ENCODE measurements around the gene PTCH1. TPM values are rescaled to one million over a fixed set of nuclear protein-coding genes. Genes with fewer than 3 reads are reported as not detected.

The PTCH1 gene
- total RNA-seq, 1 donor from 2014 or later, result 4.7 TPM

DNA sequence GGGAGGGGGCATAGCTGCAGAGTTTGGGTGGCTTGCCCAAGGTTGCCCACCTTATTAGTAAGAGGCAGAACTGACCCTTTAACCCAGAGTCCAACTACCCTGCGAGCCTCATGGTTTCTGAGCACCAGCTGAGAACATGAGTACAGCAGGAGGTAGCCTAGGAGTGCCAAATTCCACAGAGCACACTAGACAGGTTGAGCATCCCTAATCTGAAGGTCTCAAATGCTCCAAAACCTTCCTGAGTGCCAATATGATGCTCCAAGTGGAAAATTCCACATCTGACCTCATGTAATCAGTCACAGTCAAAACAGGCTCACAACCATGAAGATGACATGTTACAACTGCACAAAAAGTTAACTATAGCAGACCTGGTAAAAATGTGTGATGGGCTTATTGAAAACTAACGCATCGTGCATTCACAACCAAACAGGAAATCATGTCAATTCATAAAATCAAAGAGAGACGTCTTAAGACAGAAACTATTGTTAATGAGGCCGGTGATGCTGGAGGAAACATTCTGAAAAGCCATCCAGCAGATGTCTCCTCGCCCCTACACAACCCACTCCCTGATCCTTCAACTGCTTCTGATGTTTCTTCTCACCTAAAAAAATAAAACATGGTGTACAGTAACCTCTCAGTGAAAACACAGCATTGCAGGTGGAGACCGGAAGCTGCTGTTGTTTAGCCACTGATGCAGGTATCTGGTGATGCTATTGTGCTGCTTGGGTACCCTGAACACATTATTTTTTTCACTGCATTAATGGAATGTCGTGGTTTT is 25.0 kb downstream of the PTCH1 start:
- no peaks in the 10 kb centered on the region for H3K9me3 ChIP-seq (ENCODE audit: control insufficient read depth in 3 of 3, low read length in 3 of 3)
- H3K9ac ChIP-seq (ENCODE audit: low read depth in 1 of 3, low read length in 3 of 3), result no peak overlapping the region
- H3K36me3 ChIP-seq (ENCODE audit: control insufficient read depth in 3 of 3, insufficient read depth in 3 of 3, low read length in 3 of 3), result peaks cover 0 to 3% (median 0%) of the 10 kb centered on the region in 3 donors
- peaks cover 0 to 5% (median 3%) of the 10 kb centered on the region in 3 donors for H3K4me1 ChIP-seq (ENCODE audit: control insufficient read depth in 3 of 3, insufficient read depth in 3 of 3, low read length in 3 of 3)
- H3K27me3 ChIP-seq (ENCODE audit: control insufficient read depth in 3 of 3, insufficient read depth in 3 of 3, low read length in 3 of 3), result no peaks in the 10 kb centered on the region
- H3K27ac ChIP-seq (ENCODE audit: low read depth, low read length), result no peak overlapping the region
- no peak overlapping the region for H3K4me3 ChIP-seq (ENCODE audit: low read length in 3 of 3)

DNA sequence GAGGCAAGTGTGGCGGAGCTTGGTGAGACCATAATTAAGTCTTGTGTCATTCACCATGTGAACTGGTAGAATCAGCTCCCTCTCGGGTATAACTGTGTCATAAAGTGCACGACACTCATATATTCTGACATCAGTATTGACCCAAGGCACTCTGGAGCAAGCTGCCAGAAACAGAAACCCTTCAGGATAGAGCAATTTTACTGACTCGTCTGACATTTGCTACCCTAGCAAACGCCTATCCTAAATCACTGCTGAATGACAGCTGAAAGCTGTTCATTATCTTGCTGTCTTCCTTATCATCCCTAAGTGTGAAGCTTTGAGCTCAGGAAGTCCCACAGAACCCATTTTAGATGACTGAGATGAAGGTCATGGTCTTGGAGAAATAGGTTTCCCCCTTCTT is 27.8 kb downstream of the PTCH1 start:
- H3K27me3 ChIP-seq (ENCODE audit: control insufficient read depth in 3 of 3, insufficient read depth in 3 of 3, low read length in 3 of 3), result no peaks in the 10 kb centered on the region
- H3K4me1 ChIP-seq (ENCODE audit: control insufficient read depth in 3 of 3, insufficient read depth in 3 of 3, low read length in 3 of 3), result peaks cover 7 to 17% (median 14%) of the 10 kb centered on the region in 3 donors
- H3K4me3 ChIP-seq (ENCODE audit: low read length in 3 of 3), result no peak overlapping the region
- H3K27ac ChIP-seq (ENCODE audit: low read depth, low read length), result no peak overlapping the region
- H3K9ac ChIP-seq (ENCODE audit: low read depth in 1 of 3, low read length in 3 of 3), result no peak overlapping the region
- H3K36me3 ChIP-seq (ENCODE audit: control insufficient read depth in 3 of 3, insufficient read depth in 3 of 3, low read length in 3 of 3), result no peaks in the 10 kb centered on the region
- no peaks in the 10 kb centered on the region for H3K9me3 ChIP-seq (ENCODE audit: control insufficient read depth in 3 of 3, low read length in 3 of 3)

DNA sequence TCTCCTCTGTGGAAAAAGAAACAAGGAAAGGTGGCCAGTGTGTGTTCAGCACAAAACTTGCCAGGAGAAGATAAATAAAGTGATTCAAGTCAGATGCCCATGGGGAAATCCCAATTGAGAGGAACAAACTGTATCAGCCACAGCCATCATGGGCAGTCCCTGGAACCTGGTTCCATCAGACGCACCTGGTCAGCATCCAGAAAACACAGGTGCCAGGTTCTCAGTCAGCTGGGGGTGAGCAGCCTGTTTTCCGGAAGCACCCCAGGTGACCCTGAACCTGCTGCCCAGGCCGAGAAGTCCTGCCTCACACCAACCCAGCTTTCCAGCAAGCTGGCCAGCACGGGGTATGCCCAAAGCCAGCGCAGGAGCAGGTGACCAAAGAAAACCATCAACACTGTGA is 30.5 kb downstream of the PTCH1 start:
- no peaks in the 10 kb centered on the region for H3K27me3 ChIP-seq (ENCODE audit: control insufficient read depth in 3 of 3, insufficient read depth in 3 of 3, low read length in 3 of 3)
- peak overlapping the region; percentile 49 for H3K27ac ChIP-seq (ENCODE audit: low read depth, low read length)
- H3K9ac ChIP-seq (ENCODE audit: low read depth in 1 of 3, low read length in 3 of 3), result peak overlapping the region in 1 of 3 donors; percentile 40
- no peak overlapping the region for H3K4me3 ChIP-seq (ENCODE audit: low read length in 3 of 3)
- no peaks in the 10 kb centered on the region for H3K9me3 ChIP-seq (ENCODE audit: control insufficient read depth in 3 of 3, low read length in 3 of 3)
- H3K36me3 ChIP-seq (ENCODE audit: control insufficient read depth in 3 of 3, insufficient read depth in 3 of 3, low read length in 3 of 3), result no peaks in the 10 kb centered on the region
- peaks cover 7 to 15% (median 15%) of the 10 kb centered on the region in 3 donors for H3K4me1 ChIP-seq (ENCODE audit: control insufficient read depth in 3 of 3, insufficient read depth in 3 of 3, low read length in 3 of 3)

DNA sequence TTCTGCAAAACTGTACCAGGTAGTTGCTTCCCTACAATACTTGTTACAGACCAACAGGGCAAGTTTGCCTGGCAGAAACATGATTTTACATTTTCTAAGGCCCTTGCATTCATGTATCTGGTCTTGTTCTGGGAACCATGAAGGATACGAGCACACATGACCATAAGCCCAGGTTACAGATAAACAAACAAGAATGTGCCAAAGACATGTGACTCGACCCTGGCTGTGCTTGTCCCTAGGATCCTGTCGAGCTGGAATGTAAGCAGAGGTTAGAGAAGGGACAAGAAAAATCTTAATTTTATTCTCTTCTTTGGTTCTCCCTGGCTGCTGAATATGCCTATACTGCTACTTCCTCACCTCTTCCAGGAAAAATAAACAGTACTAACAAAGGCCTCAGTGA is 32.5 kb downstream of the PTCH1 start:
- no peaks in the 10 kb centered on the region for H3K27me3 ChIP-seq (ENCODE audit: control insufficient read depth in 3 of 3, insufficient read depth in 3 of 3, low read length in 3 of 3)
- H3K36me3 ChIP-seq (ENCODE audit: control insufficient read depth in 3 of 3, insufficient read depth in 3 of 3, low read length in 3 of 3), result peaks cover 4 to 10% (median 9%) of the 10 kb centered on the region in 3 donors
- H3K4me1 ChIP-seq (ENCODE audit: control insufficient read depth in 3 of 3, insufficient read depth in 3 of 3, low read length in 3 of 3), result peaks cover 7 to 15% (median 15%) of the 10 kb centered on the region in 3 donors
- no peaks in the 10 kb centered on the region for H3K9me3 ChIP-seq (ENCODE audit: control insufficient read depth in 3 of 3, low read length in 3 of 3)
- no peak overlapping the region for H3K27ac ChIP-seq (ENCODE audit: low read depth, low read length)
- no peak overlapping the region for H3K4me3 ChIP-seq (ENCODE audit: low read length in 3 of 3)
- no peak overlapping the region for H3K9ac ChIP-seq (ENCODE audit: low read depth in 1 of 3, low read length in 3 of 3)

DNA sequence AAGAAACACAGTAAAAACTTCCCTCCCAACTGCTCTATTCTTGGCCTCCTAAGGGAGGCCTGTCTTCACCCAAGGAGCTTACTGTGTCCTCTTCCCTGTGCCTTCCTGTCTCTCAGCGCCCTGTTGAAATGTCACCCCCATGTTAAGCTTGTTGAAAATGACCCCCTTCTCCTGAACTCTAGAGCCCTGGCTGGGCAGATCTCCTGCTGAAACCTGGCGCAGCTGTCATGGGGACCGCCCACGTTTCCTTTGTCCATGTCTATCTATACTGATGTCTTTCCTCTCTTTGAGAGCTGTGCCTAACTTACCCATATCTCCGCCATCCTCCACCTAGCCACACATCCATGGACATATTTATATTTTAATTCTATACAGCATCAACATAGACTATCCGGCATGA is 33.3 kb downstream of the PTCH1 start:
- H3K4me1 ChIP-seq (ENCODE audit: control insufficient read depth in 3 of 3, insufficient read depth in 3 of 3, low read length in 3 of 3), result peaks cover 7 to 15% (median 15%) of the 10 kb centered on the region in 3 donors
- no peak overlapping the region for H3K4me3 ChIP-seq (ENCODE audit: low read length in 3 of 3)
- H3K9me3 ChIP-seq (ENCODE audit: control insufficient read depth in 3 of 3, low read length in 3 of 3), result no peaks in the 10 kb centered on the region
- no peaks in the 10 kb centered on the region for H3K27me3 ChIP-seq (ENCODE audit: control insufficient read depth in 3 of 3, insufficient read depth in 3 of 3, low read length in 3 of 3)
- H3K27ac ChIP-seq (ENCODE audit: low read depth, low read length), result no peak overlapping the region
- H3K9ac ChIP-seq (ENCODE audit: low read depth in 1 of 3, low read length in 3 of 3), result no peak overlapping the region
- H3K36me3 ChIP-seq (ENCODE audit: control insufficient read depth in 3 of 3, insufficient read depth in 3 of 3, low read length in 3 of 3), result peaks cover 7 to 14% (median 14%) of the 10 kb centered on the region in 3 donors

DNA sequence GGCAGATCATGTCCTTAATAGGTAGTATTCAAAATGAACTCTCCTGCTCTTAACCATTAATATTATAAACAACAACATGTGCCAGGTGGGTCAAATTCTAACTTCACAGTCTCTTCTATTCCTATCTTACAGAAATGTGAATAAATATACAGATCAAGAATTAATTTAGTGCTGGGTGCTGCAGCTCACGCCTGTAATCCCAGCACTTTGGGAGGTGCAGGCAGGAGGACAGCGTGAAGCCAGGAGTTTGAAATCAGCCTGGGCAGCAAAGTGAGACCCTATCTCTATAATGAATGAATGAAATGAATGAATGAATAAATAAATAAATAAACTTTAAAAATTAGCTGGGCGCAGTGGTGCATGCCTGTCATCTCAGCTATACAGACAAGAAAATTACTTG is 34.1 kb downstream of the PTCH1 start:
- H3K36me3 ChIP-seq (ENCODE audit: control insufficient read depth in 3 of 3, insufficient read depth in 3 of 3, low read length in 3 of 3), result peaks cover 15 to 23% (median 19%) of the 10 kb centered on the region in 3 donors
- H3K27me3 ChIP-seq (ENCODE audit: control insufficient read depth in 3 of 3, insufficient read depth in 3 of 3, low read length in 3 of 3), result no peaks in the 10 kb centered on the region
- no peak overlapping the region for H3K27ac ChIP-seq (ENCODE audit: low read depth, low read length)
- H3K4me1 ChIP-seq (ENCODE audit: control insufficient read depth in 3 of 3, insufficient read depth in 3 of 3, low read length in 3 of 3), result peaks cover 7 to 15% (median 15%) of the 10 kb centered on the region in 3 donors
- no peak overlapping the region for H3K9ac ChIP-seq (ENCODE audit: low read depth in 1 of 3, low read length in 3 of 3)
- H3K9me3 ChIP-seq (ENCODE audit: control insufficient read depth in 3 of 3, low read length in 3 of 3), result no peaks in the 10 kb centered on the region
- no peak overlapping the region for H3K4me3 ChIP-seq (ENCODE audit: low read length in 3 of 3)

DNA sequence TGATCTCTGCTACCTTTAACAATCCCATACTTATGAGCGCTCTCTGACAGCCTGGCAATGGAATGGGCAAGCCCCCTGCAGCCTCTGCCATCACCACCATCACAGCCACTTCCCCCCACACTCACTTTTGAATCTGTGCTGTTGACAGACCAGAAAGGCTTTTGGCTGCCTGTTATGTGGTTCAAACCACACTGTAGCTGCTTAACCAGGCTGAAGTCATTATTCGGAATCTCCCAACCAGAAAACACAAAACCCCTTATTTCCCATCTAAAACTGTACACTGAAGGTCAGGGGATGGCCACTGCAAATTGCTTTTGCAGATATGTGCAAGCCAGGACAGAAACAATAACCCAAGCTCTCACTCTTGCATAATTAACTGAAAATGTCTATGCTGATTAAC is 35.8 kb downstream of the PTCH1 start:
- no peaks in the 10 kb centered on the region for H3K9me3 ChIP-seq (ENCODE audit: control insufficient read depth in 3 of 3, low read length in 3 of 3)
- H3K4me3 ChIP-seq (ENCODE audit: low read length in 3 of 3), result no peak overlapping the region
- H3K9ac ChIP-seq (ENCODE audit: low read depth in 1 of 3, low read length in 3 of 3), result no peak overlapping the region
- no peak overlapping the region for H3K27ac ChIP-seq (ENCODE audit: low read depth, low read length)
- no peaks in the 10 kb centered on the region for H3K27me3 ChIP-seq (ENCODE audit: control insufficient read depth in 3 of 3, insufficient read depth in 3 of 3, low read length in 3 of 3)
- peaks cover 30 to 33% (median 33%) of the 10 kb centered on the region in 3 donors for H3K36me3 ChIP-seq (ENCODE audit: control insufficient read depth in 3 of 3, insufficient read depth in 3 of 3, low read length in 3 of 3)
- peaks cover 4 to 8% (median 7%) of the 10 kb centered on the region in 3 donors for H3K4me1 ChIP-seq (ENCODE audit: control insufficient read depth in 3 of 3, insufficient read depth in 3 of 3, low read length in 3 of 3)

DNA sequence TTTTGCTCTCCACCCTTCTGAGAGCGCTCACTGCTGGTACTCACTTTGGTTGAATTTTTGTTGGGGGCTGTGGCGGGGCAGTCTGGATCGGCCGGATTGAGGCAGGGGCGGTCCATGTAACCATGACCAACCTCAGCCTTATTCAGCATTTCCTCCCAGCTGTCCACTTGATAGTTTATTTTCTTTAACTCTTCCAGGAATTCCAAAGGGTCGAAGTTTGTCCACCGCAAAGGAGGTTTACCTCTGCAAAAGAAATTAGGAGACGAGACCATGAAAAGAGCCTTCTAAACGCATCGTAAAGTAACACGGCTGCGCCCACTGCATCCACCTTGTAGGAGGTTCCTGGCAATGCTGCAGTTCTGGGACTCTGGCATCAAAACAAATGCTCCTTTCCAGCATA is 36.4 kb downstream of the PTCH1 start:
- H3K27ac ChIP-seq (ENCODE audit: low read depth, low read length), result no peak overlapping the region
- no peak overlapping the region for H3K4me3 ChIP-seq (ENCODE audit: low read length in 3 of 3)
- no peaks in the 10 kb centered on the region for H3K9me3 ChIP-seq (ENCODE audit: control insufficient read depth in 3 of 3, low read length in 3 of 3)
- H3K4me1 ChIP-seq (ENCODE audit: control insufficient read depth in 3 of 3, insufficient read depth in 3 of 3, low read length in 3 of 3), result peaks cover 4 to 8% (median 7%) of the 10 kb centered on the region in 3 donors
- H3K9ac ChIP-seq (ENCODE audit: low read depth in 1 of 3, low read length in 3 of 3), result no peak overlapping the region
- peaks cover 37 to 40% (median 39%) of the 10 kb centered on the region in 3 donors for H3K36me3 ChIP-seq (ENCODE audit: control insufficient read depth in 3 of 3, insufficient read depth in 3 of 3, low read length in 3 of 3)
- no peaks in the 10 kb centered on the region for H3K27me3 ChIP-seq (ENCODE audit: control insufficient read depth in 3 of 3, insufficient read depth in 3 of 3, low read length in 3 of 3)

DNA sequence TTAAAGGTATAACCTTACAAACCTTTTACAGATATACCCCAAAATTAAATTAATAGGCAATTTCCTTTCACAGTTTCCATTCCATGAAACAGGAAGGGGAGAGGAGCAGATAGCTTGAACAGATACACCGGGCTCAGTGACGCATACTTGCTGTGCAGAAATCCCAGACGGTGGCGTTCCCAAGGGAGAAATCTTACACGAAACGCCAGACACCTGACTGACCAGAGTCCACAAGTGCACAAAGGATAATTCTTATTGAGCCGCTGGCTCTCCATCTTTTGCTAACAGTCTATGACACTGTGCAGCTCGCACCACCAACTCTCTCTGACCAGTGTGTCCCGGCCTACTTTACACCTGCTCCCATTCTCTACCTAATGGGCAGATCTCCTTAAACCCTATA is 37.4 kb downstream of the PTCH1 start:
- Histone ChIP-seq H3K9me3 (ENCODE audit: control insufficient read depth in 3 of 3, low read length in 3 of 3) (no peaks in the 10 kb centered on the region), H3K9ac (ENCODE audit: low read depth in 1 of 3, low read length in 3 of 3) (no peak overlapping the region), H3K4me1 (ENCODE audit: control insufficient read depth in 3 of 3, insufficient read depth in 3 of 3, low read length in 3 of 3) (peaks cover 3 to 5% (median 5%) of the 10 kb centered on the region in 3 donors), H3K27me3 (ENCODE audit: control insufficient read depth in 3 of 3, insufficient read depth in 3 of 3, low read length in 3 of 3) (no peaks in the 10 kb centered on the region), H3K27ac (ENCODE audit: low read depth, low read length) (no peak overlapping the region), H3K36me3 (ENCODE audit: control insufficient read depth in 3 of 3, insufficient read depth in 3 of 3, low read length in 3 of 3) (peaks cover 39 to 49% (median 42%) of the 10 kb centered on the region in 3 donors), H3K4me3 (ENCODE audit: low read length in 3 of 3) (no peak overlapping the region)

DNA sequence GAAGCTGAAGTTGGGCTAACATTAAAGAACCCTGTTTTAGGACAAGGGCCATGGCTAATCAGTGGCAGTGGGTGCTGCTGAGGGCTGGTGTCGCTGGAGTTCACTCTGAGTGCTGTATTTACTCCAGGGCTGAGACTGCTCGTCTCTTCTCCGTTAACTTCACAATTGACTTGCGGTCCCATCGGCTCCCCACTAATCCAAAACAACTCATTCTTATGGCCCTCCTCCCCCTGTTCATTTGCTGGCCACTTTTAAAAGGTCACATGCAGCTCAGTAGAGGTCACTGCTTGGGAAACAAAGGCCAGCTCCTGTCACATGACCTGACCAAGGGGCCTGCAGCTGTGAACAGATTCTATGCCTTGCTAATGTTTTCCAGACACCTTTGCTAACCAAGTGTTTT is 38.4 kb downstream of the PTCH1 start:
- no peaks in the 10 kb centered on the region for H3K4me1 ChIP-seq (ENCODE audit: control insufficient read depth in 3 of 3, insufficient read depth in 3 of 3, low read length in 3 of 3)
- no peak overlapping the region for H3K27ac ChIP-seq (ENCODE audit: low read depth, low read length)
- peaks cover 44 to 57% (median 45%) of the 10 kb centered on the region in 3 donors for H3K36me3 ChIP-seq (ENCODE audit: control insufficient read depth in 3 of 3, insufficient read depth in 3 of 3, low read length in 3 of 3)
- H3K27me3 ChIP-seq (ENCODE audit: control insufficient read depth in 3 of 3, insufficient read depth in 3 of 3, low read length in 3 of 3), result no peaks in the 10 kb centered on the region
- H3K4me3 ChIP-seq (ENCODE audit: low read length in 3 of 3), result no peak overlapping the region
- H3K9me3 ChIP-seq (ENCODE audit: control insufficient read depth in 3 of 3, low read length in 3 of 3), result no peaks in the 10 kb centered on the region
- H3K9ac ChIP-seq (ENCODE audit: low read depth in 1 of 3, low read length in 3 of 3), result no peak overlapping the region

All from skeletal muscle tissue (tissue), 4 donors.